GM12878 (cell line): Measurements from ENCODE around the gene LDB3. TPM values are rescaled to one million over a fixed set of nuclear protein-coding genes. Genes with fewer than 3 reads are reported as not detected.

Experiments used
- ATAC-seq: fragments of 200-7000 bp; cut with Tn5 transposase; 3 replicates; pipeline ENCODE4 v1.9.1; 2020; ENCODE audit warnings: mild to moderate bottlenecking, moderate library complexity
- BruUV-seq: library from RNA; stranded (reverse); fragments of 400-500 nt; replicated peaks from 2 replicates; lab custom pipeline; 2021; lab: Mats Ljungman, UMichigan
- CTCF ChIA-PET: fragments of 300-600 bp; sonication (Branson Sonifier 250); formaldehyde crosslinking; extraction: SDS; loops from one replicate; lab custom pipeline; 2021; ENCODE audit warnings: inconsistent platforms; lab: Yijun Ruan, JAX
- POLR2A ChIA-PET: fragments of 350-600 bp; formaldehyde crosslinking; extraction: SDS; loops from one replicate; lab custom pipeline; 2021; ENCODE audit warnings: inconsistent platforms; lab: Charles Lee
- RAD21 ChIA-PET: fragments of 300-600 bp; sonication (Branson Sonifier 250); formaldehyde crosslinking; loops from one replicate; lab custom pipeline; 2023; ENCODE audit warnings: antibody characterized with exemption; ENCODE audit not compliant: unreplicated experiment; lab: Charles Lee
- SMC1A ChIA-PET: fragments of 300-600 bp; sonication (Branson Sonifier 250); formaldehyde crosslinking; loops from one replicate; lab custom pipeline; 2023; ENCODE audit not compliant: unreplicated experiment, uncharacterized antibody; lab: Charles Lee
- DNase-seq: peaks from one replicate; pipeline ENCODE4 v3.0.0-alpha.2; 2011; ENCODE audit warnings: low read depth, low spot score
- FAIRE-seq: peaks from 3 replicates; lab custom pipeline; 2011; peaks lifted over from hg19 to GRCh38; lab: Jason Lieb, UNC
- H2AFZ ChIP-seq: 2 replicates; pipeline ENCODE4 v1.6.0; 2011; ENCODE audit warnings: low read depth, low read length, control low read depth; ENCODE audit not compliant: control insufficient read depth
- H3K27ac ChIP-seq: 2 replicates; pipeline ENCODE4 v1.5.1; 2011; ENCODE audit warnings: control low read depth; ENCODE audit not compliant: control insufficient read depth, insufficient read depth
- H3K27me3 ChIP-seq, 2 experiments: replicated peaks in 1 of 2; 2 replicates each; pipeline versions ENCODE4 v1.6.0 to v1.6.1; 2011; ENCODE audit warnings: low read length in 1 of 2; ENCODE audit not compliant: control insufficient read depth in 2 of 2, insufficient read depth in 2 of 2
- H3K36me3 ChIP-seq, 2 experiments: 2 replicates each; pipeline ENCODE4 v1.5.1; 2011; ENCODE audit warnings: low read length in 1 of 2; ENCODE audit not compliant: control insufficient read depth in 2 of 2, insufficient read depth in 2 of 2
- H3K4me1 ChIP-seq: 2 replicates; pipeline ENCODE4 v1.6.1; 2011; ENCODE audit warnings: mild to moderate bottlenecking, low read length, moderate library complexity, mixed read lengths; ENCODE audit not compliant: control insufficient read depth, insufficient read depth
- H3K4me2 ChIP-seq: 2 replicates; pipeline ENCODE4 v1.6.0; 2011; ENCODE audit warnings: control low read depth; ENCODE audit not compliant: control insufficient read depth, insufficient read depth
- H3K4me3 ChIP-seq: fragments of 200-600 bp; sonication (generic); 2 replicates; pipeline ENCODE4 v1.5.1; 2016
- H3K79me2 ChIP-seq: 2 replicates; pipeline ENCODE4 v1.6.0; 2011; ENCODE audit warnings: low read length; ENCODE audit not compliant: control insufficient read depth, insufficient read depth
- H3K9ac ChIP-seq: 2 replicates; pipeline ENCODE4 v1.8.0; 2011; ENCODE audit warnings: low read length, control low read depth, mixed read lengths; ENCODE audit not compliant: control insufficient read depth, insufficient read depth
- H3K9me3 ChIP-seq: replicated peaks from 3 replicates; pipeline ENCODE4 v1.5.1; 2011; ENCODE audit warnings: mild to moderate bottlenecking, low read length; ENCODE audit not compliant: control insufficient read depth, insufficient read depth
- H4K20me1 ChIP-seq: 2 replicates; pipeline ENCODE4 v1.6.0; 2011; ENCODE audit not compliant: control insufficient read depth, insufficient read depth
- ATF2 ChIP-seq: IDR thresholded peaks from 2 replicates; pipeline ENCODE4 v1.6.1; 2012; ENCODE audit warnings: low read length, inconsistent platforms
- BMI1 ChIP-seq: fragments of 450-650 bp; IDR thresholded peaks from 2 replicates; pipeline ENCODE4 v1.6.1; 2016; ENCODE audit warnings: mild to moderate bottlenecking, moderate library complexity, borderline replicate concordance
- CBX3 ChIP-seq: fragments of 200-600 bp; sonication (generic); IDR thresholded peaks from 2 replicates; pipeline ENCODE4 v1.6.1; 2016; ENCODE audit warnings: low read depth, borderline replicate concordance
- CREB1 ChIP-seq: IDR thresholded peaks from 2 replicates; pipeline ENCODE4 v1.6.1; 2012; ENCODE audit warnings: low read depth, mild to moderate bottlenecking, inconsistent platforms
- FOS ChIP-seq: IDR thresholded peaks from 3 replicates; pipeline ENCODE4 v1.6.1; 2011; ENCODE audit warnings: borderline replicate concordance; ENCODE audit not compliant: insufficient read length; ENCODE audit errors: extremely low read depth
- NFYA ChIP-seq: IDR thresholded peaks from 2 replicates; pipeline ENCODE4 v1.6.1; 2011; ENCODE audit warnings: low read depth, mild to moderate bottlenecking, low read length, improper control_type of control experiment, borderline replicate concordance
- USF1 ChIP-seq: IDR thresholded peaks from 2 replicates; pipeline ENCODE4 v1.6.1; 2011; ENCODE audit warnings: borderline replicate concordance, low read depth, mild to moderate bottlenecking, moderate library complexity, mixed read lengths, low read length; ENCODE audit not compliant: insufficient read depth; ENCODE audit errors: extremely low read length
- YY1 ChIP-seq: IDR thresholded peaks from 2 replicates; pipeline ENCODE4 v1.6.1; 2011; ENCODE audit warnings: low read depth, mild to moderate bottlenecking, low read length
- ZNF217 ChIP-seq: fragments of 450-650 bp; IDR thresholded peaks from 2 replicates; pipeline ENCODE4 v1.6.1; 2017; ENCODE audit warnings: antibody characterized with exemption, mild to moderate bottlenecking
- WGBS: methylation state at CpG from one replicate; pipeline ENCODE4 v1.1.6; 2016; ENCODE audit warnings: low lambda C conversion rate; ENCODE audit not compliant: insufficient replicate concordance, insufficient coverage; ENCODE audit errors: missing lambda C conversion rate; 5-methylcytosine and 5-hydroxymethylcytosine counted together
- in situ Hi-C: fragments of 300-500 bp; cut with MboI; formaldehyde crosslinking; loops from 9 replicates; pipeline ENCODE4 v1.14.3; 2018; ENCODE audit warnings: mixed read lengths
- intact Hi-C: fragments of 100-400 bp; cut with micrococcal nuclease; formaldehyde crosslinking; loops from one replicate; pipeline ENCODE4 v1.14.2; 2022; ENCODE audit not compliant: unreplicated experiment
- polyA plus RNA-seq, 11 experiments: library from polyadenylated mRNA; depleted of rRNA in 4 of 11; unstranded in 6 of 11; stranded (reverse) in 5 of 11; fragments of >200 nt; fragmentation: Nextera tagmentation in 4 of 11; fragmentation: Illumina TruSeq in 1 of 11; extraction: Ambion mirVana in 4 of 11; extraction: Trizol in 1 of 11; gene quantifications; 1 replicate in 1 of 11; 2 replicates in 10 of 11; pipeline versions ENCODE4 v1.2.1 to v1.2.3, GENCODE V29; 2011 to 2016; ENCODE audit warnings: inconsistent platforms in 2 of 11, missing spikeins in 2 of 11, low read depth in 1 of 11
- total RNA-seq, 4 experiments: library from RNA; depleted of rRNA in 3 of 4; stranded (reverse); fragments of >200 nt in 3 of 4; fragmentation: Illumina TruSeq in 1 of 4; extraction: Trizol in 1 of 4; gene quantifications; 2 replicates each; pipeline versions ENCODE4 v1.2.1 to v1.2.3, GENCODE V29; 2013 to 2021

The LDB3 gene
- total and polyA plus RNA-seq, 10 of the 15 experiments (the other 5 are each of a cell fraction or from before 2014, with no cell fraction given) = 0.02 to 0.07 (median 0.04) TPM; not detected in 1

- ATAC-seq (no peak), FAIRE-seq (no peak), DNase-seq (no peak)
- Histone ChIP-seq H4K20me1 (no peaks in the 10 kb centered on the region), H3K4me3 (no peak overlapping the region), H3K27ac (no peak overlapping the region), H3K9me3 (no peaks in the 10 kb centered on the region), H3K4me1 (peaks cover 4% of the 10 kb centered on the region; the same call in 1 of the 2 replicates), H3K27me3 (no peaks in the 10 kb centered on the region; a peak in 1 of 4 replicates), H2AFZ (no peak overlapping the region), H3K36me3 (no peaks in the 10 kb centered on the region), H3K9ac (no peak overlapping the region), H3K79me2 (no peaks in the 10 kb centered on the region), H3K4me2 (no peak overlapping the region)
- ChIA-PET RAD21 (interaction anchor here (0.8 kb wide), 1 partner anchor 277 kb away, joined by 3 read pairs; no protein-coding TSS in a partner anchor), CTCF (interaction anchor here (1.2 kb wide), 1 partner anchor 10 kb away, joined by 3 read pairs; no protein-coding TSS in a partner anchor), POLR2A (no interaction called here), SMC1A (no interaction called here)
- WGBS = 31% methylated on average over 5 of the region's 6 CpGs
- intact Hi-C loops = no loop called here
- in situ Hi-C loops = no loop called here
- TF ChIP-seq CREB1 (no peak), CBX3 (no peak), FOS (no peak), BMI1 (no peak), NFYA (no peak), YY1 (no peak), USF1 (no peak), ZNF217 (no peak), ATF2 (no peak)
- no TSS peak for BruUV-seq
These were observed 9.1 kb downstream of the LDB3 start for GRCh38 chr10:86677374-86677773.
